Left ventricle myocardium inferior (tissue), 1 donor: ENCODE data around the gene CAPN6. TPM values are rescaled to one million over a fixed set of nuclear protein-coding genes. Genes with fewer than 3 reads are reported as not detected.

Experiments used
- DNase-seq: peaks from one replicate; pipeline ENCODE4 v3.0.0-alpha.2; 2020
- H3K27ac ChIP-seq: fragments of 200-600 bp; replicated peaks from 2 replicates; pipeline ENCODE4 v1.8.0; 2021
- H3K27me3 ChIP-seq: fragments of 200-600 bp; 2 replicates; pipeline ENCODE4 v1.8.0; 2021; ENCODE audit warnings: low read depth
- H3K36me3 ChIP-seq: fragments of 200-600 bp; 2 replicates; pipeline ENCODE4 v1.8.0; 2021
- H3K4me1 ChIP-seq: fragments of 200-600 bp; 2 replicates; pipeline ENCODE4 v1.8.0; 2021
- H3K4me3 ChIP-seq: fragments of 200-600 bp; 2 replicates; pipeline ENCODE4 v1.8.0; 2021; ENCODE audit warnings: mild to moderate bottlenecking, moderate library complexity
- H3K9me3 ChIP-seq: fragments of 200-600 bp; replicated peaks from 2 replicates; pipeline ENCODE4 v1.8.0; 2021
- CTCF ChIP-seq: fragments of 200-600 bp; IDR thresholded peaks from 2 replicates; pipeline ENCODE4 v1.8.0; 2021; ENCODE audit warnings: antibody characterized with exemption, mild to moderate bottlenecking, borderline replicate concordance
- intact Hi-C: fragments of 100-400 bp; cut with micrococcal nuclease; formaldehyde crosslinking; loops from one replicate; pipeline ENCODE4 v1.11.0; 2022
- total RNA-seq: library from RNA; stranded (reverse); fragmentation: NEBNext Ultra II Directional; extraction: Animal tissue kit (Norgen Biotek cat#: 25700); gene quantifications from one replicate; pipeline ENCODE4 v1.2.1, GENCODE V29; 2021
- donor health status: DM: no; HTN: yes; CAD: no; lungs with severe emphysema.

The CAPN6 gene
- total RNA-seq, 1 donor from 2014 or later, result not detected

DNA sequence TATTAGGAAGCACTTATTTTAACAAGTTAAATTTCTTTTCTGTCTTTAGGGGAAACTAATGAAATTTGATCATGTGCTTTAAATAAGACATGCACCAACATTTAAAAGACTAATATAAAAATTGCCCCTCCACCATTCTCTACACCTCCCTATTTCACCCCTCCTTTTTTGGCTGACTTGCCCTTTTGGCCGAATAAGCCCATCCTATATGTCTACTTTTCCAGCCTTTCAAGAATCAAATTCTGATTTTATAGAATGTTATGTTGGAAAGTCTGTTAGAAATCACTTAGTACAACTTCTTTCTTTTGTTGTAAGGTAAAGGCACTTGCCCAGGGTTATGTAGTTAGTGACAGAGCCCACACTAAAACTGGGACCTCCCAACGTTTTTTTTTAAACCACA, 1.8 kb downstream of the CAPN6 start:
- Histone ChIP-seq H3K36me3 (no peaks in the 10 kb centered on the region), H3K27ac (no peak overlapping the region), H3K27me3 (no peaks in the 10 kb centered on the region), H3K4me1 (no peaks in the 10 kb centered on the region), H3K9me3 (no peaks in the 10 kb centered on the region), H3K4me3 (no peak overlapping the region)
- TF ChIP-seq CTCF, result no peak
- intact Hi-C loops, result no loop called here
- DNase-seq, result no peak

- Histone ChIP-seq H3K27me3 (no peaks in the 10 kb centered on the region), H3K36me3 (no peaks in the 10 kb centered on the region), H3K4me1 (no peaks in the 10 kb centered on the region), H3K27ac (no peak overlapping the region), H3K9me3 (no peaks in the 10 kb centered on the region), H3K4me3 (no peak overlapping the region)
- TF ChIP-seq CTCF, result no peak
- intact Hi-C loops, result no loop called here
- DNase-seq, result no peak
Observed at GRCh38 chrX:111265486-111265885, 4.8 kb downstream of the CAPN6 start.

DNA sequence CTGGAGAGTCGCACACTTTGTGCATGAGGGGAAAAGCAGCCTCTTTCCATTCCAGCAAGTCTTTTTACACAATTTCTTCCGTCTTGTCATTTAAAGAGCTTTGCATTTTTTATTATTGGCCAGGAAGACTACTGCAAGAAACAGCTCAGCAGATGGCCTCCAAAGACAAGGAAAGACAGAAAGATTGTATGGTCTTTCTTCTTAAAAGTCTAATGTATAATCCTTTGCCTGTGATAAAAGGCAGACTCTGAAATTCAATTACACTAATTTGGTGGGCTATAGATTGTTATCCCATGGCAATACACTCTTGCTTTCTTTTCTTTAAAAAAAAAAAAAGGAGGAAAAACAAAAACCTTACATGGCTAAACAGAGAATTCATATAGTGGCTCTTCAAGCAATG, 5.9 kb downstream of the CAPN6 start:
- TF ChIP-seq CTCF, result no peak
- no peak for DNase-seq
- intact Hi-C loops, result no loop called here

DNA sequence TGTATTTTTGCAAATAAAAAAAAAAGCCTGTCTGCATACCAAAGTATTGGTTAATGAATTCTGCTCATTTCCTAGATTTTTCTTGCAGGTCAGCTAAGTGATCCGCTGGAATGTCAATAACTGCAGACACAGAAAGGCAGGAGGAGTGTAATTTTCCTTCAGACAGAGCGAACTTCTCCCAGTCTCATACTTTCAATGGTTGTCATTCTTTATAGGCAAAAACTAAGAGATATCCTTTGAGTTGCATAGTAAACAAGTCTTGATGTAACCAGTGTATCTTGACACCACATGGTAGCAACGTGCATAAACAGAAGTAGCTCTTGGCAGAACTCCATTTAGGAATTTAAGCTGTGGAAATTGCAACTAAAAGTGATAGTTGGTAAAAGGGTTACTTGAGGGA, 8.2 kb downstream of the CAPN6 start:
- H3K27me3 ChIP-seq, result no peaks in the 10 kb centered on the region
- no peak for TF ChIP-seq CTCF
- intact Hi-C loops, result no loop called here

More for the DNA sequence above, 5.9 kb downstream of the CAPN6 start:
- Histone ChIP-seq H3K4me1 (no peaks in the 10 kb centered on the region), H3K27ac (no peak overlapping the region), H3K36me3 (no peaks in the 10 kb centered on the region), H3K27me3 (no peaks in the 10 kb centered on the region), H3K4me3 (no peak overlapping the region), H3K9me3 (no peaks in the 10 kb centered on the region)

DNA sequence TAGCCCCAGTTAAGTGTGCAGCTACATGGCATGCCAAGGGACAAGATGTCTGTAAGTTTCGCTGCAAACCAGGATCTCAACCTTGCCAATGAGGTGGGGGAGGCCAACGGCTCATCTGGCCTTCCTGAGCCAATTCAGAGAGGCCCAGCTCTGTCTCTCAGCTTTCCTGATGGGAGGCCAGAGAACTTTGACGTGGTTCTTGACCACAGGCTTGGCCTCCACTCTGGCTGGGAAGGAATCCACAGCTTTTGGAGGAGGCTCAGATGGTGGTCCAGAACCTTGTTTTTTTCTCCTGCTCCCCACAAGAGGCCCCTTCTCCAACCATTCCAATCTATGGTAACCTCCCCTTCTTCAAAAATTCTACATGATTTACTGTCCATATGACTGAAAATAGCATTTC, 9.8 kb downstream of the CAPN6 start:
- H3K27me3 ChIP-seq, result no peaks in the 10 kb centered on the region
- H3K4me1 ChIP-seq, result no peaks in the 10 kb centered on the region

More for the DNA sequence above, 8.2 kb downstream of the CAPN6 start:
- no peak overlapping the region for H3K27ac ChIP-seq
- no peaks in the 10 kb centered on the region for H3K9me3 ChIP-seq
- H3K4me3 ChIP-seq, result no peak overlapping the region
- no peak for DNase-seq
- H3K4me1 ChIP-seq, result no peaks in the 10 kb centered on the region
- H3K36me3 ChIP-seq, result no peaks in the 10 kb centered on the region

More for the DNA sequence above, 9.8 kb downstream of the CAPN6 start:
- H3K4me3 ChIP-seq, result no peak overlapping the region
- TF ChIP-seq CTCF, result no peak
- H3K27ac ChIP-seq, result no peak overlapping the region
- intact Hi-C loops, result no loop called here
- no peaks in the 10 kb centered on the region for H3K9me3 ChIP-seq
- DNase-seq, result no peak
- no peaks in the 10 kb centered on the region for H3K36me3 ChIP-seq
